H1 (cell line): ENCODE data around the gene LRCH1. TPM values are rescaled to one million over a fixed set of nuclear protein-coding genes. Genes with fewer than 3 reads are reported as not detected.

Source experiments
- CTCF ChIA-PET: fragments of 300-600 bp; sonication (Branson Sonifier 250); formaldehyde crosslinking; loops from one replicate; lab custom pipeline; 2021; ENCODE audit not compliant: partially characterized antibody; lab: Charles Lee
- POLR2A ChIA-PET: fragments of 300-600 bp; sonication (Branson Sonifier 250); formaldehyde crosslinking; loops from one replicate; lab custom pipeline; 2021; ENCODE audit warnings: inconsistent platforms; ENCODE audit not compliant: partially characterized antibody; lab: Charles Lee
- DNase-seq, 2 experiments: peaks; one replicate each; pipeline versions ENCODE4 v3.0.0 to v3.0.0-alpha.2; 2010 to 2022; ENCODE audit warnings: low spot score in 2 of 2, low read depth in 1 of 2, mixed read lengths in 1 of 2
- FAIRE-seq: peaks from 2 replicates; lab custom pipeline; 2011; peaks lifted over from hg19 to GRCh38; lab: Jason Lieb, UNC
- H2AFZ ChIP-seq: 2 replicates; pipeline ENCODE4 v1.8.1; 2012; ENCODE audit warnings: low read length, inconsistent platforms
- H2AK5ac ChIP-seq: 2 replicates; pipeline ENCODE4 v1.6.1; 2013; ENCODE audit warnings: low read depth, low read length
- H2BK120ac ChIP-seq: replicated peaks from 2 replicates; pipeline ENCODE3; 2013; ENCODE audit warnings: low read depth, low read length, inconsistent platforms
- H2BK12ac ChIP-seq: 2 replicates; pipeline ENCODE4 v1.6.1; 2013; ENCODE audit warnings: low read depth, low read length
- H2BK15ac ChIP-seq: 2 replicates; pipeline ENCODE4 v1.6.1; 2013; ENCODE audit warnings: low read length
- H2BK20ac ChIP-seq: 2 replicates; pipeline ENCODE4 v1.6.1; 2013; ENCODE audit warnings: low read length
- H2BK5ac ChIP-seq: 2 replicates; pipeline ENCODE4 v1.6.1; 2013; ENCODE audit warnings: low read depth, low read length
- H3K14ac ChIP-seq: 2 replicates; pipeline ENCODE4 v1.6.1; 2013; ENCODE audit warnings: inconsistent platforms; ENCODE audit not compliant: insufficient read length
- H3K18ac ChIP-seq: 2 replicates; pipeline ENCODE4 v1.6.1; 2013; ENCODE audit warnings: low read length; ENCODE audit errors: extremely low read depth
- H3K23ac ChIP-seq: 2 replicates; pipeline ENCODE4 v1.6.1; 2013; ENCODE audit warnings: inconsistent platforms; ENCODE audit not compliant: insufficient read length
- H3K23me2 ChIP-seq: 2 replicates; pipeline ENCODE4 v1.6.1; 2013; ENCODE audit warnings: low read depth, low read length
- H3K27ac ChIP-seq: 2 replicates; pipeline ENCODE4 v1.6.1; 2011; ENCODE audit warnings: low read depth, low read length, inconsistent platforms
- H3K27me3 ChIP-seq, 4 experiments: replicated peaks in 1 of 4; 1 replicate in 1 of 4; 2 replicates in 3 of 4; pipeline versions ENCODE4 v1.6.1 to v1.8.1; 2011 to 2013; ENCODE audit warnings: low read length in 3 of 4, mild to moderate bottlenecking in 3 of 4, inconsistent platforms in 2 of 4, mixed read lengths in 2 of 4, moderate library complexity in 1 of 4; ENCODE audit not compliant: control insufficient read depth in 3 of 4, insufficient read depth in 3 of 4; ENCODE audit errors: extremely low read depth in 1 of 4
- H3K36me3 ChIP-seq, 4 experiments: 2 replicates each; pipeline versions ENCODE4 v1.6.1 to v1.8.1; 2011 to 2013; ENCODE audit warnings: mild to moderate bottlenecking in 4 of 4, low read length in 3 of 4, moderate library complexity in 2 of 4, control low read depth in 1 of 4, inconsistent platforms in 1 of 4; ENCODE audit not compliant: insufficient read depth in 4 of 4, control insufficient read depth in 2 of 4
- H3K4ac ChIP-seq: replicated peaks from 2 replicates; pipeline ENCODE3; 2013; ENCODE audit warnings: low read length, low read depth, mixed read lengths, inconsistent platforms; ENCODE audit not compliant: insufficient read length
- H3K4me1 ChIP-seq, 4 experiments: replicated peaks in 1 of 4; 1 replicate in 1 of 4; 2 replicates in 3 of 4; pipeline versions ENCODE4 v1.6.1 to v1.8.1; 2011 to 2013; ENCODE audit warnings: low read length in 3 of 4, inconsistent platforms in 2 of 4, mixed read lengths in 1 of 4; ENCODE audit not compliant: insufficient read depth in 4 of 4, control insufficient read depth in 3 of 4
- H3K4me2 ChIP-seq, 2 experiments: 2 replicates each; pipeline versions ENCODE4 v1.6.1 to v1.8.1; 2011 to 2013; ENCODE audit warnings: low read depth in 2 of 2, low read length in 2 of 2, control low read depth in 1 of 2, inconsistent platforms in 1 of 2, mild to moderate bottlenecking in 1 of 2; ENCODE audit not compliant: insufficient read depth in 1 of 2
- H3K4me3 ChIP-seq, 4 experiments: fragments of 200-600, 300-600 bp in 1 of 4; sonication (generic), shearing (Covaris generic), sonication (Bioruptor Twin) in 1 of 4; 2 replicates each; pipeline versions ENCODE4 v1.5.1 to v1.8.1; 2011 to 2016; ENCODE audit warnings: low read length in 4 of 4, low read depth in 3 of 4, control low read depth in 2 of 4, inconsistent platforms in 2 of 4, mild to moderate bottlenecking in 2 of 4, mixed read lengths in 1 of 4, moderate library complexity in 1 of 4; ENCODE audit not compliant: insufficient read depth in 2 of 4; ENCODE audit errors: extremely low read depth in 1 of 4
- H3K56ac ChIP-seq: replicated peaks from 2 replicates; pipeline ENCODE3; 2013; ENCODE audit warnings: low read depth, mild to moderate bottlenecking, mixed read lengths, low read length, inconsistent platforms; ENCODE audit not compliant: insufficient read length
- H3K79me1 ChIP-seq: 2 replicates; pipeline ENCODE4 v1.6.1; 2013; ENCODE audit warnings: low read depth, low read length, control low read depth
- H3K79me2 ChIP-seq, 2 experiments: 2 replicates each; pipeline versions ENCODE4 v1.6.1 to v1.8.1; 2012 to 2013; ENCODE audit warnings: low read length in 2 of 2, mild to moderate bottlenecking in 2 of 2, inconsistent platforms in 1 of 2; ENCODE audit not compliant: insufficient read depth in 2 of 2, control insufficient read depth in 1 of 2
- H3K9ac ChIP-seq, 4 experiments: replicated peaks in 1 of 4; 1 replicate in 1 of 4; 2 replicates in 3 of 4; pipeline versions ENCODE4 v1.6.1 to v1.8.1; 2011 to 2013; ENCODE audit warnings: low read depth in 3 of 4, low read length in 3 of 4, control low read depth in 2 of 4, mild to moderate bottlenecking in 2 of 4, moderate library complexity in 2 of 4, inconsistent platforms in 1 of 4; ENCODE audit errors: extremely low read depth in 1 of 4
- H3K9me3 ChIP-seq, 2 experiments: 2 replicates each; pipeline versions ENCODE4 v1.6.1 to v1.8.1; 2012 to 2013; ENCODE audit warnings: mild to moderate bottlenecking in 2 of 2, moderate library complexity in 2 of 2, control low read depth in 1 of 2, inconsistent platforms in 1 of 2, low read depth in 1 of 2, low read length in 1 of 2, mixed read lengths in 1 of 2; ENCODE audit not compliant: insufficient read depth in 2 of 2
- H4K20me1 ChIP-seq, 2 experiments: replicated peaks in 1 of 2; 2 replicates each; pipeline versions ENCODE3 to v1.8.1; 2011 to 2013; ENCODE audit warnings: inconsistent platforms in 2 of 2, low read length in 2 of 2, mild to moderate bottlenecking in 1 of 2; ENCODE audit not compliant: insufficient read depth in 2 of 2, control insufficient read depth in 1 of 2
- H4K5ac ChIP-seq: 2 replicates; pipeline ENCODE4 v1.6.1; 2013; ENCODE audit warnings: low read length, low read depth, mixed read lengths, inconsistent platforms; ENCODE audit not compliant: insufficient read length
- H4K8ac ChIP-seq: 2 replicates; pipeline ENCODE4 v1.8.0; 2013; ENCODE audit warnings: mild to moderate bottlenecking, moderate library complexity, low read length, inconsistent platforms; ENCODE audit not compliant: insufficient read depth; ENCODE audit errors: extremely low read depth
- H4K91ac ChIP-seq: replicated peaks from 2 replicates; pipeline ENCODE3; 2013; ENCODE audit warnings: low read length, mixed read lengths, inconsistent platforms; ENCODE audit not compliant: insufficient read length
- CTBP2 ChIP-seq: IDR thresholded peaks from 2 replicates; pipeline ENCODE4 v1.7.0; 2011; ENCODE audit warnings: borderline replicate concordance, mild to moderate bottlenecking, moderate library complexity, mixed read lengths, low read length; ENCODE audit not compliant: insufficient read depth, insufficient read length
- E2F6 ChIP-seq: IDR thresholded peaks from 2 replicates; pipeline ENCODE4 v1.6.1; 2012; ENCODE audit warnings: inconsistent platforms
- EP300 ChIP-seq, 2 experiments: IDR thresholded peaks; 1 replicate in 1 of 2; 2 replicates in 1 of 2; pipeline ENCODE4 v1.6.1; 2011 to 2012; ENCODE audit warnings: low read depth in 2 of 2, low read length in 2 of 2, mild to moderate bottlenecking in 2 of 2, borderline replicate concordance in 1 of 2, inconsistent platforms in 1 of 2, moderate library complexity in 1 of 2
- GTF2F1 ChIP-seq: IDR thresholded peaks from 2 replicates; pipeline ENCODE4 v1.6.1; 2012; ENCODE audit warnings: low read depth, low read length, improper control_type of control experiment, borderline replicate concordance
- JUND ChIP-seq: IDR thresholded peaks from 2 replicates; pipeline ENCODE4 v1.6.1; 2011; ENCODE audit warnings: mild to moderate bottlenecking, improper control_type of control experiment, low read length
- POLR2A ChIP-seq, 2 experiments: IDR thresholded peaks; 1 replicate in 1 of 2; 2 replicates in 1 of 2; pipeline ENCODE4 v1.6.1; 2011; ENCODE audit warnings: low read depth in 2 of 2, low read length in 2 of 2, mild to moderate bottlenecking in 2 of 2; ENCODE audit errors: control extremely low read depth in 1 of 2
- RFX5 ChIP-seq: IDR thresholded peaks from 2 replicates; pipeline ENCODE4 v1.6.1; 2011; ENCODE audit warnings: low read depth, low read length, improper control_type of control experiment, borderline replicate concordance
- RNF2 ChIP-seq: fragments of 200-900, 300-1000 bp; sonication (generic); IDR thresholded peaks from 2 replicates; pipeline ENCODE4 v1.7.1; 2016; ENCODE audit warnings: borderline replicate concordance, low read depth, mild to moderate bottlenecking, antibody characterized with exemption, low read length; ENCODE audit not compliant: poor library complexity, severe bottlenecking; ENCODE audit errors: missing control alignments
- SIN3A ChIP-seq, 2 experiments: IDR thresholded peaks in 1 of 2; conservative IDR thresholded peaks in 1 of 2; 2 replicates each; pipeline ENCODE4 v1.6.1; 2011 to 2012; ENCODE audit warnings: low read length in 2 of 2, improper control_type of control experiment in 1 of 2, low read depth in 1 of 2, mild to moderate bottlenecking in 1 of 2
- SP4 ChIP-seq: IDR thresholded peaks from 2 replicates; pipeline ENCODE4 v1.6.1; 2012; ENCODE audit warnings: low read length, inconsistent platforms
- SRF ChIP-seq: IDR thresholded peaks from 2 replicates; pipeline ENCODE4 v1.6.1; 2011; ENCODE audit warnings: mild to moderate bottlenecking, low read depth, low read length, moderate library complexity
- TAF7 ChIP-seq: optimal IDR thresholded peaks from 2 replicates; pipeline ENCODE3; 2011; ENCODE audit warnings: low read depth, mild to moderate bottlenecking, inconsistent platforms, low read length, moderate library complexity, borderline replicate concordance
- TCF12 ChIP-seq: IDR thresholded peaks from 2 replicates; pipeline ENCODE4 v1.6.1; 2011; ENCODE audit warnings: low read depth, mild to moderate bottlenecking, low read length
- WGBS, 2 experiments: shearing (Covaris generic) in 1 of 2; methylation state at CpG; one replicate each; pipeline versions ENCODE4 v1.1.6 to v1.1.7; 2013 to 2015; ENCODE audit warnings: low lambda C conversion rate in 2 of 2, mixed read lengths in 2 of 2, inconsistent platforms in 1 of 2, low coverage in 1 of 2, missing lambda C conversion rate in 1 of 2; ENCODE audit not compliant: insufficient replicate concordance in 2 of 2, insufficient coverage in 1 of 2, insufficient read length in 1 of 2; ENCODE audit errors: extremely low coverage in 1 of 2, missing lambda C conversion rate in 1 of 2; 5-methylcytosine and 5-hydroxymethylcytosine counted together
- polyA plus RNA-seq, 7 experiments: library from polyadenylated mRNA; depleted of rRNA in 3 of 7; stranded (reverse) in 5 of 7; unstranded in 2 of 7; fragments of >200 nt in 5 of 7; fragments of 200-250 nt in 2 of 7; gene quantifications; 1 replicate in 5 of 7; 2 replicates in 1 of 7; 4 replicates in 1 of 7; pipeline versions ENCODE4 v1.2.1 to v1.2.3, GENCODE V29; 2011 to 2013; ENCODE audit warnings: missing spikeins in 2 of 7, mixed read lengths in 2 of 7
- total RNA-seq: library from RNA; stranded (reverse); fragmentation: NEBNext Ultra II Directional; extraction: Animal tissue kit (Norgen Biotek cat#: 25700); gene quantifications from 2 replicates; pipeline ENCODE4 v1.2.1, GENCODE V29; 2021

Gene LRCH1
- total and polyA plus RNA-seq, 2 of the 8 experiments (the other 6 are each of a cell fraction or from before 2014, with no cell fraction given), result 3.0 to 10.1 TPM

GRCh38 chr13:46556418-46556779, 3.4 kb downstream of the LRCH1 start:
- Histone ChIP-seq H3K23me2 (peaks cover 13% of the 10 kb centered on the region), H3K4me1 (peaks cover 0 to 14% (median 2%) of the 10 kb centered on the region in 4 experiments; a peak in 4 of 7 replicates), H3K23ac (no peak overlapping the region), H3K14ac (no peak overlapping the region), H3K79me2 (peaks cover 3 to 68% of the 10 kb centered on the region in 2 experiments; a peak in 3 of 4 replicates), H4K91ac (no peak overlapping the region), H2AK5ac (no peak overlapping the region), H3K27me3 (peaks cover 0 to 22% (median 7%) of the 10 kb centered on the region in 4 experiments; a peak in 4 of 7 replicates)
- TF ChIP-seq SRF, result no peak
- TF ChIP-seq SP4, result no peak
- TF ChIP-seq E2F6, result no peak
- TF ChIP-seq CTBP2, result no peak
- no peak for TF ChIP-seq TAF7
- no peak for TF ChIP-seq RFX5
- no peak for TF ChIP-seq GTF2F1
- no peak for TF ChIP-seq POLR2A (IDR thresholded peaks at IDR 0.05; ENCODE audit: control extremely low read depth in 1 of 2, low read depth in 2 of 2, low read length in 2 of 2)
- no peak for TF ChIP-seq RNF2
- no peak for TF ChIP-seq JUND
- no peak for TF ChIP-seq SIN3A (conservative IDR thresholded peaks at IDR 0.05 in 1 of 2, IDR thresholded peaks at IDR 0.05 in 1 of 2; ENCODE audit: low read depth in 1 of 2, low read length in 2 of 2)
- no peak for TF ChIP-seq EP300 (IDR thresholded peaks at IDR 0.05; ENCODE audit: borderline replicate concordance in 1 of 2, low read depth in 2 of 2, low read length in 2 of 2)
- no peak for TF ChIP-seq TCF12
- TF ChIP-seq, all 59 proteins: peak for 0
- Histone ChIP-seq H2BK15ac (no peak overlapping the region), H2BK120ac (no peak overlapping the region), H3K9ac (no peak overlapping the region), H2BK12ac (no peak overlapping the region), H3K56ac (no peak overlapping the region), H2BK20ac (no peak overlapping the region), H3K4ac (no peak overlapping the region), H3K4me2 (no peak overlapping the region), H3K27ac (no peak overlapping the region), H3K36me3 (no peaks in the 10 kb centered on the region), H4K8ac (no peak overlapping the region), H2AFZ (no peak overlapping the region), H3K9me3 (no peaks in the 10 kb centered on the region), H4K20me1 (peaks cover 0 to 5% of the 10 kb centered on the region in 2 experiments), H3K79me1 (peaks cover 2% of the 10 kb centered on the region), H2BK5ac (no peak overlapping the region), H3K4me3 (no peak overlapping the region), H3K18ac (no peak overlapping the region), H4K5ac (no peak overlapping the region)
- 94% methylated on average over 6 of the region's 6 CpGs; no CpG with 5 or more reads in 1 of the 2 experiments for WGBS, 2 experiments
- CTCF ChIA-PET, result interaction anchor here (0.6 to 1.8 kb wide), 4 partner anchors 10 to 85 kb away, joined by 3 to 4 read pairs (median 3); no protein-coding TSS in a partner anchor
- DNase-seq, result no peak
- FAIRE-seq, result no peak
- POLR2A ChIA-PET, result no interaction called here
